Caco-2 (cell line): Measurements from ENCODE around the gene MADD. TPM values are rescaled to one million over a fixed set of nuclear protein-coding genes. Genes with fewer than 3 reads are reported as not detected.

Source experiments
- BruUV-seq: library from RNA; stranded (reverse); fragments of 400-500 nt; replicated peaks from 2 replicates; lab custom pipeline; 2021; lab: Mats Ljungman, UMichigan
- CTCF ChIA-PET: fragments of 300-600 bp; sonication (Branson Sonifier 250); formaldehyde crosslinking; loops from one replicate; lab custom pipeline; 2022; ENCODE audit warnings: antibody characterized with exemption; lab: Charles Lee
- POLR2A ChIA-PET: fragments of 300-600 bp; sonication (Branson Sonifier 250); formaldehyde crosslinking; loops from one replicate; lab custom pipeline; 2022; ENCODE audit warnings: antibody characterized with exemption; lab: Charles Lee
- DNase-seq, 2 experiments: peaks; one replicate each; pipeline versions ENCODE4 v3.0.0 to v3.0.0-alpha.2; 2020 to 2022
- H3K27me3 ChIP-seq: replicated peaks from 2 replicates; pipeline ENCODE4 v1.6.0; 2011; ENCODE audit warnings: low read length; ENCODE audit not compliant: control insufficient read depth, insufficient read depth
- H3K36me3 ChIP-seq: 2 replicates; pipeline ENCODE4 v1.5.1; 2011; ENCODE audit warnings: low read length; ENCODE audit not compliant: control insufficient read depth, insufficient read depth
- H3K4me1 ChIP-seq: fragments of 250-450 bp; sonication (Bioruptor Pico); 2 replicates; pipeline ENCODE4 v1.5.1; 2020; ENCODE audit warnings: mild to moderate bottlenecking
- H3K4me3 ChIP-seq: 2 replicates; pipeline ENCODE4 v1.5.1; 2011; ENCODE audit warnings: low read depth, mild to moderate bottlenecking, control low read depth, low read length
- H3K9me3 ChIP-seq: fragments of 250-450 bp; sonication (Bioruptor Pico); 2 replicates; pipeline ENCODE4 v1.5.1; 2020; ENCODE audit warnings: mild to moderate bottlenecking, moderate library complexity
- H3K27ac Mint-ChIP-seq: one replicate; pipeline ENCODE4 v1.8.0; 2022; ENCODE audit warnings: mixed read lengths; ENCODE audit not compliant: unreplicated experiment
- H3K27me3 Mint-ChIP-seq: one replicate; pipeline ENCODE4 v1.8.0; 2022; ENCODE audit warnings: mixed read lengths; ENCODE audit not compliant: insufficient read depth, unreplicated experiment
- H3K36me3 Mint-ChIP-seq: one replicate; pipeline ENCODE4 v1.8.0; 2022; ENCODE audit warnings: mild to moderate bottlenecking, mixed read lengths; ENCODE audit not compliant: insufficient read depth, unreplicated experiment
- H3K4me1 Mint-ChIP-seq: one replicate; pipeline ENCODE4 v1.8.0; 2022; ENCODE audit warnings: low read depth, mixed read lengths; ENCODE audit not compliant: unreplicated experiment
- H3K4me3 Mint-ChIP-seq: one replicate; pipeline ENCODE4 v1.8.0; 2022; ENCODE audit warnings: mild to moderate bottlenecking, moderate library complexity, mixed read lengths; ENCODE audit not compliant: unreplicated experiment
- H3K9me3 Mint-ChIP-seq: one replicate; pipeline ENCODE4 v1.8.0; 2022; ENCODE audit warnings: mixed read lengths; ENCODE audit not compliant: unreplicated experiment
- intact Hi-C: fragments of 100-400 bp; cut with micrococcal nuclease; formaldehyde crosslinking; loops from one replicate; pipeline ENCODE4 v1.10.0; 2022; ENCODE audit not compliant: unreplicated experiment
- total RNA-seq: library from RNA; stranded (reverse); gene quantifications from 2 replicates; pipeline ENCODE4 v1.2.3, GENCODE V29; 2022
- TF ChIP-seq, protein P1 (sequence below), 2 experiments: fragments of 200-600 bp in 1 of 2; IDR thresholded peaks; 1 replicate in 1 of 2; 2 replicates in 1 of 2; pipeline versions ENCODE4 v1.5.1 to v1.8.0; 2011 to 2022; ENCODE audit warnings: antibody characterized with exemption in 1 of 2, control low read depth in 1 of 2, inconsistent platforms in 1 of 2, low read depth in 1 of 2, low read length in 1 of 2, mild to moderate bottlenecking in 1 of 2, moderate library complexity in 1 of 2; ENCODE audit not compliant: insufficient read depth in 1 of 2, severe bottlenecking in 1 of 2, unreplicated experiment in 1 of 2

Gene MADD
- total RNA-seq, 1 experiment from 2014 or later, result 63.8 TPM

GRCh38 chr11:47329987-47330931 is 60.3 kb downstream of the MADD start:
- intact Hi-C loops, result no loop called here
- DNase-seq, result peak in 1 of 2 experiments; percentile 33

DNA sequence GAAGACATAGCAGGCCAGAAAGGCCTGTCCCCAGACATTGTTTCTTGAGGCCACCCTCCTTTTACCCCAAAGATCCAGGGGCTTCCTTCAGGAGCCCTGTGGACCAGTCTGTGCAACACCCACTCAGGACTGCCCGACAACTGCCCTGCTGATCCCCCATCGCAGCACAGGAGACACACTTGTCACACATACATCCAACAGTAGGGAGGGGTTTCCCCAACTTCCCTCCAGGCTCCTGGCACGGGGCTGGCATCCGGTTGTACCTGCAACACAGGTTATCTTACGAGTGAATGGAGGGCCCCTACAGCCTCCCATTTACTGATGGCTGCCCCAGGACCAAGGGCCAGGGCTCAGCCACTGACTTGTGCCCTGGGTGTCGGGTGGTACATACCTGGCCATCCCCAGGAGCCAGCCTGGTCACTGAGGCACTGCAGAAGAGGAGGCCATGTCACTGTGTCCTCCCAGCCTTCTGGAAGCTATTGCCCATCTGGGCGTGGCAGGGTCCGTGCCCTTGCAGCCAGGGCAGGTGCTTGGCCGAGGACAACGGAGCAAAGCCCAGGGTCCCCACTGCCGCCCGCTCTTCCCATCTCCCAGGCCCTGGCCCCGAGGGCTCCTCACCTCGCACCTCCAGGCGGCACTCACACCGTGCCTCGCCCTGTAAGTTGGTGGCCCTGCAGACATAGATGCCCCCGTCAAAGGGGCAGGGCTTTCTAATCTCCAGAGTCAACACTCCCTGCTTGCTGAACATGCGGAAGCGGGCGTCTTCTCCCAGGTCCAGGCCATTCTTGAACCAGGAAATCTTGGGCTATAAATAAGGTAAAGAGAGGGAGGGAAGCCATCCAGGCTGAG is 61.7 kb downstream of the MADD start:
- no peaks in the 10 kb centered on the region for H3K4me1 ChIP-seq
- no peak overlapping the region for H3K4me3 ChIP-seq
- peaks cover 4% of the 10 kb centered on the region for H3K36me3 ChIP-seq
- no peaks in the 10 kb centered on the region for H3K9me3 Mint-ChIP-seq
- H3K27me3 Mint-ChIP-seq, result no peaks in the 10 kb centered on the region
- H3K9me3 ChIP-seq, result no peaks in the 10 kb centered on the region
- ChIA-PET CTCF (no interaction called here), POLR2A (no interaction called here)
- no peaks in the 10 kb centered on the region for H3K27me3 ChIP-seq
- intact Hi-C loops, result no loop called here
- no peak overlapping the region for H3K4me3 Mint-ChIP-seq
- TF ChIP-seq, protein P1, sequence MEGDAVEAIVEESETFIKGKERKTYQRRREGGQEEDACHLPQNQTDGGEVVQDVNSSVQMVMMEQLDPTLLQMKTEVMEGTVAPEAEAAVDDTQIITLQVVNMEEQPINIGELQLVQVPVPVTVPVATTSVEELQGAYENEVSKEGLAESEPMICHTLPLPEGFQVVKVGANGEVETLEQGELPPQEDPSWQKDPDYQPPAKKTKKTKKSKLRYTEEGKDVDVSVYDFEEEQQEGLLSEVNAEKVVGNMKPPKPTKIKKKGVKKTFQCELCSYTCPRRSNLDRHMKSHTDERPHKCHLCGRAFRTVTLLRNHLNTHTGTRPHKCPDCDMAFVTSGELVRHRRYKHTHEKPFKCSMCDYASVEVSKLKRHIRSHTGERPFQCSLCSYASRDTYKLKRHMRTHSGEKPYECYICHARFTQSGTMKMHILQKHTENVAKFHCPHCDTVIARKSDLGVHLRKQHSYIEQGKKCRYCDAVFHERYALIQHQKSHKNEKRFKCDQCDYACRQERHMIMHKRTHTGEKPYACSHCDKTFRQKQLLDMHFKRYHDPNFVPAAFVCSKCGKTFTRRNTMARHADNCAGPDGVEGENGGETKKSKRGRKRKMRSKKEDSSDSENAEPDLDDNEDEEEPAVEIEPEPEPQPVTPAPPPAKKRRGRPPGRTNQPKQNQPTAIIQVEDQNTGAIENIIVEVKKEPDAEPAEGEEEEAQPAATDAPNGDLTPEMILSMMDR (IDR thresholded peaks at IDR 0.05; ENCODE audit: insufficient read depth in 1 of 2, low read depth in 1 of 2, low read length in 1 of 2, severe bottlenecking in 1 of 2, unreplicated experiment in 1 of 2), result no peak
- no peak for DNase-seq
- no peaks in the 10 kb centered on the region for H3K4me1 Mint-ChIP-seq
- H3K36me3 Mint-ChIP-seq, result peaks cover 23% of the 10 kb centered on the region
- no peak overlapping the region for H3K27ac Mint-ChIP-seq
- no TSS peak for BruUV-seq

More at GRCh38 chr11:47329987-47330931, 60.3 kb downstream of the MADD start:
- Mint-ChIP-seq H3K9me3 (no peaks in the 10 kb centered on the region), H3K27me3 (no peaks in the 10 kb centered on the region), H3K27ac (peak overlapping the region; percentile 67), H3K36me3 (peaks cover 23% of the 10 kb centered on the region), H3K4me1 (no peaks in the 10 kb centered on the region), H3K4me3 (no peak overlapping the region)
- CTCF ChIA-PET, result interaction anchor here (0.7 kb wide), 1 partner anchor 25 kb away, joined by 8 read pairs; no protein-coding TSS in a partner anchor
- no TSS peak for BruUV-seq
- no peaks in the 10 kb centered on the region for H3K27me3 ChIP-seq
- POLR2A ChIA-PET, result interaction anchor here (0.5 kb wide), 1 partner anchor 18 kb away, joined by 5 read pairs; no protein-coding TSS in a partner anchor
- no peak overlapping the region for H3K4me3 ChIP-seq
- H3K4me1 ChIP-seq, result no peaks in the 10 kb centered on the region
- no peaks in the 10 kb centered on the region for H3K9me3 ChIP-seq
- TF ChIP-seq, protein P1 (IDR thresholded peaks at IDR 0.05; ENCODE audit: insufficient read depth in 1 of 2, low read depth in 1 of 2, low read length in 1 of 2, severe bottlenecking in 1 of 2, unreplicated experiment in 1 of 2), result no peak
- H3K36me3 ChIP-seq, result peaks cover 6% of the 10 kb centered on the region

GRCh38 chr11:47332303-47332711 is 62.4 kb downstream of the MADD start:
- CTCF ChIA-PET, result no interaction called here
- Histone ChIP-seq H3K4me3 (no peak overlapping the region), H3K27me3 (no peaks in the 10 kb centered on the region), H3K36me3 (peaks cover 2% of the 10 kb centered on the region), H3K4me1 (no peaks in the 10 kb centered on the region), H3K9me3 (no peaks in the 10 kb centered on the region)
- DNase-seq, result no peak
- H3K27me3 Mint-ChIP-seq, result no peaks in the 10 kb centered on the region
- H3K9me3 Mint-ChIP-seq, result no peaks in the 10 kb centered on the region
- intact Hi-C loops, result no loop called here
- peaks cover 23% of the 10 kb centered on the region for H3K36me3 Mint-ChIP-seq
- H3K4me3 Mint-ChIP-seq, result no peak overlapping the region
- POLR2A ChIA-PET, result no interaction called here
- H3K27ac Mint-ChIP-seq, result no peak overlapping the region
- BruUV-seq, result no TSS peak
- TF ChIP-seq, protein P1 (IDR thresholded peaks at IDR 0.05; ENCODE audit: insufficient read depth in 1 of 2, low read depth in 1 of 2, low read length in 1 of 2, severe bottlenecking in 1 of 2, unreplicated experiment in 1 of 2), result no peak
- H3K4me1 Mint-ChIP-seq, result no peaks in the 10 kb centered on the region
